GM23338 (cell line): ENCODE results near the gene SNRPB2.

ENCODE experiments used
- CREB1 ChIP-seq: fragments of 250-450 bp; sonication (Bioruptor Pico); IDR thresholded peaks from 2 replicates; pipeline ENCODE4 v1.5.0; 2020; ENCODE audit warnings: low read depth, mild to moderate bottlenecking, moderate library complexity
- ETS1 ChIP-seq: IDR thresholded peaks from 2 replicates; pipeline ENCODE4 v1.6.1; 2016; ENCODE audit warnings: antibody characterized with exemption
- EZH2 ChIP-seq: fragments of 200-600 bp; sonication (generic); IDR thresholded peaks from one replicate; pipeline ENCODE4 v1.8.0; 2017; ENCODE audit warnings: antibody characterized with exemption, mild to moderate bottlenecking, low read depth; ENCODE audit not compliant: unreplicated experiment
- EZH2phosphoT487 ChIP-seq: fragments of 200-600 bp; sonication (generic); IDR thresholded peaks from one replicate; pipeline ENCODE4 v1.8.1; 2018; ENCODE audit warnings: antibody characterized with exemption; ENCODE audit not compliant: unreplicated experiment
- JUNB ChIP-seq: IDR thresholded peaks from one replicate; pipeline ENCODE4 v1.6.1; 2016; ENCODE audit warnings: antibody characterized with exemption; ENCODE audit not compliant: unreplicated experiment
- NANOG ChIP-seq: IDR thresholded peaks from 2 replicates; pipeline ENCODE4 v1.6.1; 2016; ENCODE audit warnings: antibody characterized with exemption, borderline replicate concordance
- POLR2AphosphoS5 ChIP-seq: IDR thresholded peaks from 2 replicates; pipeline ENCODE4 v1.6.1; 2016; ENCODE audit warnings: antibody characterized with exemption, low read depth
- REST ChIP-seq: IDR thresholded peaks from one replicate; pipeline ENCODE4 v1.6.1; 2018; ENCODE audit warnings: antibody characterized with exemption; ENCODE audit not compliant: unreplicated experiment
- STAT1 ChIP-seq: IDR thresholded peaks from one replicate; pipeline ENCODE4 v1.6.1; 2016; ENCODE audit warnings: antibody characterized with exemption; ENCODE audit not compliant: unreplicated experiment
- ZNF114 ChIP-seq: fragments of 250-450 bp; sonication (Bioruptor Pico); IDR thresholded peaks from 2 replicates; pipeline ENCODE4 v1.5.0; 2020; ENCODE audit warnings: mild to moderate bottlenecking, moderate library complexity
- ZNF462 ChIP-seq: fragments of 250-450 bp; sonication (Bioruptor Pico); IDR thresholded peaks from 2 replicates; pipeline ENCODE4 v1.5.0; 2020; ENCODE audit warnings: mild to moderate bottlenecking, moderate library complexity
- TF ChIP-seq, protein P1 (sequence below), 2 experiments: fragments of 200-600 bp in 1 of 2; sonication (generic) in 1 of 2; conservative IDR thresholded peaks; 2 replicates each; pipeline versions ENCODE4 v1.5.1 to v1.6.1; 2016 to 2017; ENCODE audit warnings: antibody characterized with exemption in 2 of 2, low read depth in 2 of 2, mild to moderate bottlenecking in 2 of 2, moderate library complexity in 1 of 2

DNA sequence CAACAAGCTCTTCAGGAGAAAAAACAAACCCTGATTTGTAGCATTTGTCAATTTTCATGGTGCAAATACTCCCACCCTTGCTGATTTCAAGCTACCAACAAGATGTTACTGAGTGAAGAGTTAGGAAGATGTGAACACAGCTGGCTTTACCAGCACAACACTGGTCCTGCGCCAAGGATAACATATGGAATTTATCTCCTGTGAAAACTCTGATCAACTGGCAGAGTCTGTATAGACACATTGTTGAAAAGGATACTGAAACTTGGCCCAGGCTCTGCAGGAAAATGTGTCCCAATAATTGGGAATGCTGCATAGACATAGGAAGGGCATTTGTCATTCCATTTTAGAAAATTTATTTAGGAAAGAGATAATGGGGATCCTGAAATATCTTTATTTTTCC, 47.3 kb downstream of the SNRPB2 start:
- TF ChIP-seq POLR2AphosphoS5 (no peak), EZH2 (no peak), JUNB (no peak), EZH2phosphoT487 (no peak), REST (no peak), CREB1 (CRISPR knock-in tag) (no peak), ZNF462 (CRISPR knock-in tag) (no peak), ETS1 (no peak), ZNF114 (CRISPR knock-in tag) (no peak), NANOG (no peak), STAT1 (no peak)
- TF ChIP-seq, protein P1, sequence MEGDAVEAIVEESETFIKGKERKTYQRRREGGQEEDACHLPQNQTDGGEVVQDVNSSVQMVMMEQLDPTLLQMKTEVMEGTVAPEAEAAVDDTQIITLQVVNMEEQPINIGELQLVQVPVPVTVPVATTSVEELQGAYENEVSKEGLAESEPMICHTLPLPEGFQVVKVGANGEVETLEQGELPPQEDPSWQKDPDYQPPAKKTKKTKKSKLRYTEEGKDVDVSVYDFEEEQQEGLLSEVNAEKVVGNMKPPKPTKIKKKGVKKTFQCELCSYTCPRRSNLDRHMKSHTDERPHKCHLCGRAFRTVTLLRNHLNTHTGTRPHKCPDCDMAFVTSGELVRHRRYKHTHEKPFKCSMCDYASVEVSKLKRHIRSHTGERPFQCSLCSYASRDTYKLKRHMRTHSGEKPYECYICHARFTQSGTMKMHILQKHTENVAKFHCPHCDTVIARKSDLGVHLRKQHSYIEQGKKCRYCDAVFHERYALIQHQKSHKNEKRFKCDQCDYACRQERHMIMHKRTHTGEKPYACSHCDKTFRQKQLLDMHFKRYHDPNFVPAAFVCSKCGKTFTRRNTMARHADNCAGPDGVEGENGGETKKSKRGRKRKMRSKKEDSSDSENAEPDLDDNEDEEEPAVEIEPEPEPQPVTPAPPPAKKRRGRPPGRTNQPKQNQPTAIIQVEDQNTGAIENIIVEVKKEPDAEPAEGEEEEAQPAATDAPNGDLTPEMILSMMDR (conservative IDR thresholded peaks at IDR 0.05; ENCODE audit: low read depth in 2 of 2), result no peak
